Lung (tissue), 12 donors: Measurements from ENCODE around the gene RTEL1. TPM values are rescaled to one million over a fixed set of nuclear protein-coding genes. Genes with fewer than 3 reads are reported as not detected.
"Not testable (repeated sequence)": the region's sequence is repeated elsewhere in the genome, so short reads cannot be mapped to it uniquely, and the experiment has no call there.

Experiments used
- ATAC-seq: fragments of 200-7000 bp; cut with Tn5 transposase; one replicate; pipeline ENCODE4 v1.9.1; 2020; ENCODE audit warnings: moderate number of reproducible peaks; ENCODE audit not compliant: insufficient read depth, low FRiP score
- DNase-seq, 3 donors: peaks; one replicate each; pipeline ENCODE4 v3.0.0-alpha.2; 2013 to 2017
- H3K27ac ChIP-seq, 2 donors: one replicate each; pipeline ENCODE4 v1.5.1; 2013; ENCODE audit warnings: mild to moderate bottlenecking in 2 of 2, moderate library complexity in 2 of 2, control low read depth in 1 of 2, inconsistent platforms in 1 of 2, low read depth in 1 of 2, low read length in 1 of 2
- H3K27me3 ChIP-seq, 3 donors: one replicate each; pipeline ENCODE4 v1.5.1; 2013; ENCODE audit warnings: low read length in 2 of 3; ENCODE audit not compliant: control insufficient read depth in 3 of 3, insufficient read depth in 3 of 3
- H3K36me3 ChIP-seq, 4 donors: one replicate each; pipeline ENCODE4 v1.5.1; 2013; ENCODE audit warnings: low read length in 4 of 4, mild to moderate bottlenecking in 1 of 4, moderate library complexity in 1 of 4; ENCODE audit not compliant: control insufficient read depth in 4 of 4, insufficient read depth in 4 of 4
- H3K4me1 ChIP-seq, 5 donors: one replicate each; pipeline ENCODE4 v1.5.1; 2013; ENCODE audit warnings: low read length in 5 of 5, mild to moderate bottlenecking in 2 of 5, moderate library complexity in 1 of 5; ENCODE audit not compliant: control insufficient read depth in 5 of 5, insufficient read depth in 5 of 5
- H3K4me3 ChIP-seq: one replicate; pipeline ENCODE4 v1.5.1; 2013; ENCODE audit warnings: mild to moderate bottlenecking, control low read depth, moderate library complexity
- H3K9ac ChIP-seq, 2 donors: one replicate each; pipeline ENCODE4 v1.5.1; 2013; ENCODE audit warnings: low read length in 2 of 2, control low read depth in 1 of 2; ENCODE audit not compliant: insufficient read depth in 1 of 2
- H3K9me3 ChIP-seq, 4 donors: one replicate each; pipeline ENCODE4 v1.5.1; 2013; ENCODE audit warnings: low read length in 3 of 4, mild to moderate bottlenecking in 1 of 4, moderate library complexity in 1 of 4; ENCODE audit not compliant: control insufficient read depth in 4 of 4, insufficient read depth in 3 of 4
- WGBS, 2 donors: extraction: QIAGEN DNeasy Blood & Tissue Kit; methylation state at CpG; one replicate each; pipeline ENCODE4 v1.1.7; 2013; 5-methylcytosine and 5-hydroxymethylcytosine counted together
- polyA plus RNA-seq, 2 donors: library from polyadenylated mRNA; stranded (reverse); fragments of 200-250 nt; gene quantifications; one replicate each; pipeline ENCODE4 v1.2.1, GENCODE V29; 2013
- total RNA-seq, 2 donors: library from RNA; depleted of rRNA in 1 of 2; stranded (reverse); fragments of >200 nt in 1 of 2; gene quantifications; one replicate each; pipeline ENCODE4 v1.2.1, GENCODE V29; 2014 to 2021
- TF ChIP-seq, protein P1 (sequence below): IDR thresholded peaks from 2 replicates; pipeline ENCODE4 v1.5.1; 2012; ENCODE audit warnings: mild to moderate bottlenecking; ENCODE audit errors: control extremely low read depth, extremely low read depth
- donor health status: control.
- donor health status: control.
- donor health status: Bipolar disorder and iron deficiency.
- donor health status: healthy.
- donor health status: DM: yes; HTN: yes; CAD: no.

The RTEL1 gene
- total and polyA plus RNA-seq, 4 donors = 12.4 to 45.8 (median 17.7) TPM

DNA sequence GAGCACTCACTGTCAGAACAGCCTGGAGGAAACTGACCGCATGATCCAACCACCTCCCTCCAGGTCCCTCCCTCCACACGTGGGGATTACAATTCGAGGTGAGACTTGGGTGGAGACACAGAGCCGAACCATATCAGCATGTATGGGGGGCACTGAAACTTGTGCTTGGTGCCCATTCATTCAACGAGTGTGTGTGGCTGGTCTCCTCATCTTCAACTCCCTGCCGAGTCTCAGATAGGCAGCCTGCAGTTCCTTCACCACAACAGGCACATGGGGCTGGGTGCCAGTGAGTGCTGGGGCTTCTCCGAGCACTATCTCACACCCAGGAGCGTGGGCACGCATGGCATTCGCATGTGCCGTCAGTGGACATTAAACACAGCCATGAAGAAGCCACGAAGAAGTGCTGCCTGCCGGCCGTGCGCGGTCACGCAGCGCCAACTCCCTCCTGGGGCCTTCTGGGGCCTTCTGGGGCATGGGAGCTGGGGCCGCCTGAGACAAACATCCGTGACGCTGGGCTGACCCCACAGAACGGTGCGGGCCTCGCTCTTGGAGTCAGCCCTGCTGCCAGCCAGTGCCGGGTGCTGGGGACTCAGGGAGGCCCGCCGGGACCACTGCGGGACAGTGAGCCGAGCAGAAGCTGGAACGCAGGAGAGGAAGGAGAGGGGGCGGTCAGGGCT, 714 bp upstream of the RTEL1 start:
- no peaks in the 10 kb centered on the region for H3K9me3 ChIP-seq
- TF ChIP-seq, protein P1, sequence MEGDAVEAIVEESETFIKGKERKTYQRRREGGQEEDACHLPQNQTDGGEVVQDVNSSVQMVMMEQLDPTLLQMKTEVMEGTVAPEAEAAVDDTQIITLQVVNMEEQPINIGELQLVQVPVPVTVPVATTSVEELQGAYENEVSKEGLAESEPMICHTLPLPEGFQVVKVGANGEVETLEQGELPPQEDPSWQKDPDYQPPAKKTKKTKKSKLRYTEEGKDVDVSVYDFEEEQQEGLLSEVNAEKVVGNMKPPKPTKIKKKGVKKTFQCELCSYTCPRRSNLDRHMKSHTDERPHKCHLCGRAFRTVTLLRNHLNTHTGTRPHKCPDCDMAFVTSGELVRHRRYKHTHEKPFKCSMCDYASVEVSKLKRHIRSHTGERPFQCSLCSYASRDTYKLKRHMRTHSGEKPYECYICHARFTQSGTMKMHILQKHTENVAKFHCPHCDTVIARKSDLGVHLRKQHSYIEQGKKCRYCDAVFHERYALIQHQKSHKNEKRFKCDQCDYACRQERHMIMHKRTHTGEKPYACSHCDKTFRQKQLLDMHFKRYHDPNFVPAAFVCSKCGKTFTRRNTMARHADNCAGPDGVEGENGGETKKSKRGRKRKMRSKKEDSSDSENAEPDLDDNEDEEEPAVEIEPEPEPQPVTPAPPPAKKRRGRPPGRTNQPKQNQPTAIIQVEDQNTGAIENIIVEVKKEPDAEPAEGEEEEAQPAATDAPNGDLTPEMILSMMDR = no peak
- H3K36me3 ChIP-seq = peaks cover 0 to 17% (median 10%) of the 10 kb centered on the region in 4 donors
- H3K4me1 ChIP-seq = peaks cover 0 to 30% (median 14%) of the 10 kb centered on the region in 5 donors
- 56 to 64% methylated on average over 31 of the region's 31 CpGs for WGBS, 2 donors
- no peak overlapping the region for H3K4me3 ChIP-seq
- H3K9ac ChIP-seq = peak overlapping the region in 1 of 2 donors; percentile 1
- ATAC-seq (no peak), DNase-seq (peak; percentile 24 to 32 (median 28))
- H3K27me3 ChIP-seq = no peaks in the 10 kb centered on the region
- H3K27ac ChIP-seq = peak overlapping the region; percentile 84 to 90

DNA sequence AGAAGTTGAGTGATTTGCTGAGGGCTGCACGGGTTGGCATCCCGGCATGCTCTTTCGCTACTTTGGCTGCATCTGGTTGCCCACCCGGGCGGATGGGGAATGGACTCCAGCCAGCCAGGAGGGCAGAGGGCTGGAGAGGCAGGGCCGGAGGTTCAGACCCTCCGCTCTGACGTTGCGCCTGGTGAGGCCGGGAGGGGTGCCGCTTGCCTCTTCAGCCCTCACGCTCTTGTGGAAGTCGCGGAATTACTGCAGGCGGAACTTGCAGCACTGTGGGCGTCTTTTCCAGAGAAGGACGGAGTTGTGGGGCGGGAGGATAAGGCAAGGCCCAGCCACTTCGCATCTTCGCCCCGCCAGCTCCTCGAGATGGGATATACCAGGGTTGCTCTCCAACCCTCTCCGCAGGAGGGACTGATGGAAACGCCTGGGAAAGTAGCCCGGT, 656 bp downstream of the RTEL1 start:
- no peak for DNase-seq
- Histone ChIP-seq H3K36me3 (peaks cover 0 to 30% (median 10%) of the 10 kb centered on the region in 4 donors), H3K4me1 (peaks cover 0 to 27% (median 11%) of the 10 kb centered on the region in 5 donors), H3K9ac (no peak overlapping the region), H3K27ac (peak overlapping the region; percentile 59 to 86), H3K4me3 (peak overlapping the region; percentile 73), H3K27me3 (no peaks in the 10 kb centered on the region), H3K9me3 (no peaks in the 10 kb centered on the region)
- peak; percentile 5 for ATAC-seq
- TF ChIP-seq, protein P1 = no peak
- 3% methylated on average over 25 of the region's 25 CpGs for WGBS, 2 donors

DNA sequence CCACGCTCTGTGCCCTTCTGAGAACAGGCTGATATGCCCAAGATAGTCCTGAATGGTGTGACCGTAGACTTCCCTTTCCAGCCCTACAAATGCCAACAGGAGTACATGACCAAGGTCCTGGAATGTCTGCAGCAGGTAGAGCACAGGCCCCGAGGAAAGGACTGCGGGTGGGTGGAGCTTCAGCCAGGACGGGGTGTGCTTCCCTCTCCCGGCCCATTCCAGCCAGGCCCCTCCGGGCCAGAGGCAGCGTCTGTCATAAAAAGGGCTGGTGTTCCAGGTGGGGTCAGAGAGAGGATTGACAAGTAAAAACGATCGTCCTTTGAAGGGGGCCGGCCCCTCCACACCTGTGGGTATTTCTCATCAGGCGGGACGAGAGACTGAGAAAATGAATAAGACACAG, 1.3 kb downstream of the RTEL1 start:
- Histone ChIP-seq H3K4me1 (peaks cover 0 to 21% (median 10%) of the 10 kb centered on the region in 5 donors), H3K27me3 (no peaks in the 10 kb centered on the region), H3K9ac (peak overlapping the region in 1 of 2 donors; percentile 0), H3K27ac (peak overlapping the region in 1 of 2 donors; percentile 86), H3K9me3 (no peaks in the 10 kb centered on the region), H3K4me3 (peak overlapping the region; percentile 73), H3K36me3 (peaks cover 0 to 36% (median 10%) of the 10 kb centered on the region in 4 donors)
- ATAC-seq (no peak), DNase-seq (no peak)
- TF ChIP-seq, protein P1 = no peak
- 70 to 85% methylated on average over 13 of the region's 13 CpGs for WGBS, 2 donors

DNA sequence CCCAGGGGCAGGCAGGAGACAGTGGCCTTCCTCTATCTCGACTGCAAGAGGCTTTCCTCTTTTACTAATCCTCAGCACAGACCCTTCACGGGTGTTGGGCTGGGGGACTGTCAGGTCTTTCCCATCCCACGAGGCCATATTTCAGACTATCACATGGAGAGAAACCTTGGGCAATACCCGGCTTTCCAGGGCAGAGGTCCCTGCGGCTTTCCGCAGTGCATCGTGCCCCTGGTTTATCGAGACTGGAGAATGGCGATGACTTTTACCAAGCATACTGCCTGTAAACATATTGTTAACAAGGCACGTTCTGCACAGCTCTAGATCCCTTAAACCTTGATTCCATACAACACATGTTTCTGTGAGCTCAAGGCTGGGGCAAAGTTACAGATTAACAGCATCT, 2.1 kb downstream of the RTEL1 start:
- DNase-seq, H3K27me3 ChIP-seq, H3K9ac ChIP-seq, H3K9me3 ChIP-seq, ATAC-seq, H3K4me3 ChIP-seq, H3K27ac ChIP-seq: not testable (repeated sequence)
- Histone ChIP-seq H3K4me1 (peaks cover 0 to 19% (median 10%) of the 10 kb centered on the region in 5 donors), H3K36me3 (peaks cover 0 to 41% (median 10%) of the 10 kb centered on the region in 4 donors)
- 85 to 97% methylated on average over 10 of the region's 10 CpGs for WGBS, 2 donors
